K562 (cell line): ENCODE results near the gene GADL1. TPM values are rescaled to one million over a fixed set of nuclear protein-coding genes. Genes with fewer than 3 reads are reported as not detected.
A peak's percentile ranks its signal among the peaks of the same experiment; 100 is the strongest.

Source experiments
- ATAC-seq: fragments of 200-7000 bp; cut with Tn5 transposase; 3 replicates; pipeline ENCODE4 v1.9.1; 2020; ENCODE audit warnings: moderate library complexity
- BruUV-seq: library from RNA; stranded (reverse); fragments of 400-500 nt; replicated peaks from 2 replicates; lab custom pipeline; 2021; lab: Mats Ljungman, UMichigan
- CTCF ChIA-PET: fragments of 300-600 bp; formaldehyde crosslinking; extraction: SDS; loops from one replicate; lab custom pipeline; 2021; ENCODE audit warnings: low intra/inter-chr PET ratio; lab: Yijun Ruan, JAX
- POLR2A ChIA-PET: fragments of 300-600, 350-650 bp; sonication (Branson Sonifier 250); formaldehyde crosslinking; extraction: SDS; loops from one replicate; lab custom pipeline; 2021; ENCODE audit warnings: antibody characterized with exemption, inconsistent platforms; lab: Yijun Ruan, JAX
- DNase-seq, 4 experiments: peaks; one replicate each; pipeline versions ENCODE4 v3.0.0 to v3.0.0-alpha.2; 2011 to 2018; ENCODE audit warnings: low spot score in 3 of 4, mixed read lengths in 3 of 4; ENCODE audit errors: extremely low read depth in 1 of 4
- FAIRE-seq: peaks from 2 replicates; lab custom pipeline; 2011; peaks lifted over from hg19 to GRCh38; lab: Jason Lieb, UNC
- H2AFZ ChIP-seq: 2 replicates; pipeline ENCODE4 v1.6.0; 2011; ENCODE audit warnings: low read depth, low read length, control low read depth, inconsistent platforms
- H3K27ac ChIP-seq: fragments of 200-600 bp; 3 replicates; pipeline ENCODE4 v1.8.0; 2011; ENCODE audit warnings: low read depth, mild to moderate bottlenecking, control low read depth, inconsistent platforms, low read length, moderate library complexity, mixed read lengths; ENCODE audit errors: extremely low read depth
- H3K27me3 ChIP-seq, 2 experiments: fragments of 300-600 bp in 1 of 2; 2 replicates in 1 of 2; 3 replicates in 1 of 2; pipeline versions ENCODE4 v1.6.0 to v1.8.0; 2011; ENCODE audit warnings: inconsistent platforms in 2 of 2, low read length in 2 of 2, mild to moderate bottlenecking in 1 of 2, mixed read lengths in 1 of 2, moderate library complexity in 1 of 2; ENCODE audit not compliant: control insufficient read depth in 2 of 2, insufficient read depth in 2 of 2
- H3K36me3 ChIP-seq: fragments of 300-600 bp; 3 replicates; pipeline ENCODE4 v1.8.0; 2011; ENCODE audit warnings: mild to moderate bottlenecking, low read length, inconsistent platforms; ENCODE audit not compliant: control insufficient read depth, insufficient read depth
- H3K4me1 ChIP-seq, 2 experiments: fragments of 200-600 bp in 1 of 2; replicated peaks in 1 of 2; 2 replicates in 1 of 2; 3 replicates in 1 of 2; pipeline versions ENCODE4 v1.5.1 to v1.8.0; 2011; ENCODE audit warnings: inconsistent platforms in 2 of 2, low read length in 2 of 2, mild to moderate bottlenecking in 1 of 2, mixed read lengths in 1 of 2, moderate library complexity in 1 of 2; ENCODE audit not compliant: control insufficient read depth in 2 of 2, insufficient read depth in 2 of 2
- H3K4me2 ChIP-seq: 2 replicates; pipeline ENCODE4 v1.6.1; 2011; ENCODE audit warnings: low read length, control low read depth, inconsistent platforms, mixed read lengths; ENCODE audit not compliant: insufficient read depth
- H3K4me3 ChIP-seq: fragments of 200-600 bp; sonication (generic), shearing (Covaris generic); 2 replicates; pipeline ENCODE4 v1.5.1; 2016; ENCODE audit warnings: control low read depth, inconsistent platforms
- H3K79me2 ChIP-seq: fragments of 200-600 bp; 3 replicates; pipeline ENCODE4 v1.8.0; 2011; ENCODE audit warnings: low read length, inconsistent platforms; ENCODE audit not compliant: control insufficient read depth, insufficient read depth
- H3K9ac ChIP-seq, 2 experiments: 2 replicates each; pipeline versions ENCODE4 v1.6.0 to v1.6.1; 2011; ENCODE audit warnings: low read depth in 2 of 2, low read length in 2 of 2, control low read depth in 1 of 2, inconsistent platforms in 1 of 2, mild to moderate bottlenecking in 1 of 2, mixed read lengths in 1 of 2; ENCODE audit not compliant: insufficient read depth in 1 of 2
- H3K9me1 ChIP-seq: one replicate; pipeline ENCODE4 v1.6.0; 2011; ENCODE audit warnings: inconsistent platforms, mild to moderate bottlenecking, low read length, moderate library complexity; ENCODE audit not compliant: control insufficient read depth, insufficient read depth
- H3K9me3 ChIP-seq: replicated peaks from 2 replicates; pipeline ENCODE4 v1.5.1; 2011; ENCODE audit warnings: low read depth, low read length, inconsistent platforms; ENCODE audit not compliant: control insufficient read depth, insufficient read depth
- H4K20me1 ChIP-seq: replicated peaks from 2 replicates; pipeline ENCODE4 v1.6.1; 2011; ENCODE audit warnings: low read length, inconsistent platforms, mixed read lengths; ENCODE audit not compliant: control insufficient read depth, insufficient read depth
- HDAC2 ChIP-seq: fragments of 450-650 bp; IDR thresholded peaks from 2 replicates; pipeline ENCODE4 v1.6.1; 2016; ENCODE audit warnings: mild to moderate bottlenecking
- KAT2B ChIP-seq: IDR thresholded peaks from one replicate; pipeline ENCODE4 v1.6.1; 2012; ENCODE audit warnings: low read depth, mild to moderate bottlenecking, control low read depth, inconsistent platforms, low read length, moderate library complexity
- ZFP36 ChIP-seq: fragments of 150-350 bp; IDR thresholded peaks from 2 replicates; pipeline ENCODE4 v1.6.1; 2018; ENCODE audit warnings: low read length, low read depth; ENCODE audit not compliant: partially characterized antibody
- ZFPM2 ChIP-seq: fragments of 250-450 bp; sonication (Bioruptor Pico); IDR thresholded peaks from 2 replicates; pipeline ENCODE4 v1.5.1; 2022; ENCODE audit warnings: mild to moderate bottlenecking
- WGBS: fragments of 100-300 bp; shearing (Covaris generic); methylation state at CpG from one replicate; pipeline ENCODE4 v1.1.6; 2016; ENCODE audit warnings: low coverage, mixed read lengths; ENCODE audit not compliant: insufficient coverage; ENCODE audit errors: missing lambda C conversion rate; 5-methylcytosine and 5-hydroxymethylcytosine counted together
- in situ Hi-C: fragments of 300-500 bp; cut with MboI; formaldehyde crosslinking; loops from 4 replicates; pipeline ENCODE4 v1.15.0; 2018; ENCODE audit warnings: inconsistent platforms, mixed read lengths
- intact Hi-C: fragments of 100-400 bp; cut with micrococcal nuclease; formaldehyde crosslinking; loops from 2 replicates; pipeline ENCODE4 v1.14.2; 2022
- polyA plus RNA-seq, 8 experiments: library from polyadenylated mRNA; depleted of rRNA in 4 of 8; stranded (reverse) in 5 of 8; unstranded in 3 of 8; fragments of >200 nt; fragmentation: Nextera tagmentation in 2 of 8; fragmentation: Illumina TruSeq in 1 of 8; extraction: Ambion mirVana in 2 of 8; extraction: Trizol in 1 of 8; gene quantifications; 2 replicates each; pipeline versions ENCODE4 v1.2.1 to v1.2.3, GENCODE V29; 2011 to 2014; ENCODE audit warnings: inconsistent platforms in 1 of 8, missing spikeins in 1 of 8
- total RNA-seq, 7 experiments: library from RNA; depleted of rRNA in 6 of 7; stranded (reverse); fragments of >200 nt in 6 of 7; fragmentation: Illumina TruSeq in 2 of 7; extraction: Trizol in 2 of 7; gene quantifications; 2 replicates each; pipeline versions ENCODE4 v1.2.1 to v1.2.3, GENCODE V29; 2011 to 2021; ENCODE audit warnings: low replicate concordance in 1 of 7
- TF ChIP-seq, protein P1 (sequence below): fragments of 450-650 bp; formaldehyde crosslinking; IDR thresholded peaks from 2 replicates; pipeline ENCODE4 v1.4.0; 2020; ENCODE audit warnings: mild to moderate bottlenecking, mixed read lengths

The GADL1 gene
- total and polyA plus RNA-seq, 9 of the 15 experiments (the other 6 are each of a cell fraction or from before 2014, with no cell fraction given): 0.07 TPM; not detected in 8

DNA sequence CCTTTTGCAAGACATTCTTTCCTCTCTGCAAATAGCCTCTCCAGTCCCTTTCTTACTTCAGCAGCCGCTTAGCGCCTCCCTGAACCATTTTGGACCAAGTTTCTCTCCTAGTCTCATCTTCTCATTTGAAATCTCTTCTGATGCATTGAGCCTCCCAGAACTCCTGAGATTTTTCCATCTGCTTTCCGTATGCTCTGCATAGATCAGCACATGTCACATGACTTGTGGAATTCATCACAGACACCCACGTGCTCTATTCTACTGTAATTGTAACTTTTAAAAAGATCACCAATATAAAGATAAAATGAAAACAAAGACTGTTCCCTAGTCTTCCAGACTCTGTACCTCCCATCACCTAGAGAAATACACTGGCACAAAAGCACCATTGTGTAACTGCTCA lies 100.7 kb downstream of the GADL1 start:
- intact Hi-C loops (no loop called here), in situ Hi-C loops (loop anchor here (25.0 kb wide), 1 partner anchor 969 kb away; no protein-coding TSS in a partner anchor)
- no peak for DNase-seq
- 2% methylated on average over 4 of the region's 4 CpGs for WGBS
- ChIA-PET CTCF (no interaction called here), POLR2A (no interaction called here)
- ATAC-seq: no peak
- Histone ChIP-seq H3K79me2 (no peaks in the 10 kb centered on the region), H3K9me1 (no peaks in the 10 kb centered on the region), H3K27ac (no peak overlapping the region), H2AFZ (no peak overlapping the region), H3K36me3 (no peaks in the 10 kb centered on the region), H3K4me3 (no peak overlapping the region), H3K4me1 (no peaks in the 10 kb centered on the region), H3K27me3 (no peaks in the 10 kb centered on the region), H3K4me2 (no peak overlapping the region), H3K9ac (no peak overlapping the region), H4K20me1 (no peaks in the 10 kb centered on the region), H3K9me3 (no peaks in the 10 kb centered on the region)
- FAIRE-seq: no peak
- BruUV-seq: no TSS peak
- TF ChIP-seq KAT2B (no peak), HDAC2 (no peak), ZFP36 (no peak), ZFPM2 (CRISPR knock-in tag) (no peak)
- TF ChIP-seq, protein P1, sequence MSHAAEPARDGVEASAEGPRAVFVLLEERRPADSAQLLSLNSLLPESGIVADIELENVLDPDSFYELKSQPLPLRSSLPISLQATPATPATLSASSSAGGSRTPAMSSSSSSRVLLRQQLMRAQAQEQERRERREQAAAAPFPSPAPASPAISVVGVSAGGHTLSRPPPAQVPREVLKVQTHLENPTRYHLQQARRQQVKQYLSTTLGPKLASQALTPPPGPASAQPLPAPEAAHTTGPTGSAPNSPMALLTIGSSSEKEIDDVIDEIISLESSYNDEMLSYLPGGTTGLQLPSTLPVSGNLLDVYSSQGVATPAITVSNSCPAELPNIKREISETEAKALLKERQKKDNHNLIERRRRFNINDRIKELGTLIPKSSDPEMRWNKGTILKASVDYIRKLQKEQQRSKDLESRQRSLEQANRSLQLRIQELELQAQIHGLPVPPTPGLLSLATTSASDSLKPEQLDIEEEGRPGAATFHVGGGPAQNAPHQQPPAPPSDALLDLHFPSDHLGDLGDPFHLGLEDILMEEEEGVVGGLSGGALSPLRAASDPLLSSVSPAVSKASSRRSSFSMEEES (CRISPR knock-in tag): peak; percentile 68
